Measurements from ENCODE around the gene TMEM117. TPM values are rescaled to one million over a fixed set of nuclear protein-coding genes. Genes with fewer than 3 reads are reported as not detected.
"Not testable (repeated sequence)": the region's sequence is repeated elsewhere in the genome, so short reads cannot be mapped to it uniquely, and the experiment has no call there.

Gene TMEM117
- total RNA-seq, 1 experiment from 2014 or later: 5.9 TPM

DNA sequence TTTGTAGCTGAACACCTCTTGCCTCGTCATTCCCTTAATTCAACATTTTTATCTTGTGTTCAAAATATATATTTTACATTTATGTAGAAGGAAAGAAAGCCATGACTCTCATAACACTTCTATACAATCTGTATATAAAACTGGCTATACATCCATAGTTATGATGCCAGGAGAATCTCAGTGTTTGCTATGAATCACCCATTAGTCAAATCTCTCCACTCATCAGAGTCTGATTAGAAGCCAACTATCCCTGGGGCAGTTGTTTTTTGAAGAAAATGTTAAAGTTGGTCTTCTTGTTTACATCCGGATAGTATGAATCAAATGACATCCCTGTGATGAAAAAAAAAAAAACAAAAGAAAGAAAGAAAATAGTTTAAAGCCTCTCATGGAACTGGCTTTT, 536.4 kb downstream of the TMEM117 start:
- intact Hi-C loops (cut with micrococcal nuclease; ENCODE audit: unreplicated experiment): loop anchor here (5.0 kb wide), 1 partner anchor 50 kb away; no protein-coding TSS in a partner anchor
- ChIA-PET POLR2A (ENCODE audit: low non-redundant PET) (no interaction called here), CTCF (no interaction called here)
- Histone ChIP-seq H3K4me3 (ENCODE audit: low read depth, low read length, poor library complexity, severe bottlenecking) (no peak overlapping the region), H3K9me3 (ENCODE audit: low read depth, low read length, poor library complexity, severe bottlenecking) (no peaks in the 10 kb centered on the region), H3K36me3 (ENCODE audit: insufficient read depth, low read length, poor library complexity, severe bottlenecking) (no peaks in the 10 kb centered on the region), H3K27ac (ENCODE audit: low read depth, low read length, poor library complexity, severe bottlenecking) (no peak overlapping the region), H3K27me3 (replicated peaks; ENCODE audit: insufficient read depth, low read depth, low read length, poor library complexity) (no peaks in the 10 kb centered on the region), H3K4me1 (ENCODE audit: insufficient read depth, low read length, poor library complexity, severe bottlenecking) (peaks cover 4% of the 10 kb centered on the region)
- TF ChIP-seq, protein P1, sequence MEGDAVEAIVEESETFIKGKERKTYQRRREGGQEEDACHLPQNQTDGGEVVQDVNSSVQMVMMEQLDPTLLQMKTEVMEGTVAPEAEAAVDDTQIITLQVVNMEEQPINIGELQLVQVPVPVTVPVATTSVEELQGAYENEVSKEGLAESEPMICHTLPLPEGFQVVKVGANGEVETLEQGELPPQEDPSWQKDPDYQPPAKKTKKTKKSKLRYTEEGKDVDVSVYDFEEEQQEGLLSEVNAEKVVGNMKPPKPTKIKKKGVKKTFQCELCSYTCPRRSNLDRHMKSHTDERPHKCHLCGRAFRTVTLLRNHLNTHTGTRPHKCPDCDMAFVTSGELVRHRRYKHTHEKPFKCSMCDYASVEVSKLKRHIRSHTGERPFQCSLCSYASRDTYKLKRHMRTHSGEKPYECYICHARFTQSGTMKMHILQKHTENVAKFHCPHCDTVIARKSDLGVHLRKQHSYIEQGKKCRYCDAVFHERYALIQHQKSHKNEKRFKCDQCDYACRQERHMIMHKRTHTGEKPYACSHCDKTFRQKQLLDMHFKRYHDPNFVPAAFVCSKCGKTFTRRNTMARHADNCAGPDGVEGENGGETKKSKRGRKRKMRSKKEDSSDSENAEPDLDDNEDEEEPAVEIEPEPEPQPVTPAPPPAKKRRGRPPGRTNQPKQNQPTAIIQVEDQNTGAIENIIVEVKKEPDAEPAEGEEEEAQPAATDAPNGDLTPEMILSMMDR (conservative IDR thresholded peaks at IDR 0.05; ENCODE audit: low read depth, low read length): no peak
- TF ChIP-seq EZH2 (IDR thresholded peaks at IDR 0.05; ENCODE audit: borderline replicate concordance, low read depth, low read length, poor library complexity, severe bottlenecking): no peak
- no TSS peak for BruUV-seq (replicated peaks)
- DNase-seq (ENCODE audit: low spot score): no peak

DNA sequence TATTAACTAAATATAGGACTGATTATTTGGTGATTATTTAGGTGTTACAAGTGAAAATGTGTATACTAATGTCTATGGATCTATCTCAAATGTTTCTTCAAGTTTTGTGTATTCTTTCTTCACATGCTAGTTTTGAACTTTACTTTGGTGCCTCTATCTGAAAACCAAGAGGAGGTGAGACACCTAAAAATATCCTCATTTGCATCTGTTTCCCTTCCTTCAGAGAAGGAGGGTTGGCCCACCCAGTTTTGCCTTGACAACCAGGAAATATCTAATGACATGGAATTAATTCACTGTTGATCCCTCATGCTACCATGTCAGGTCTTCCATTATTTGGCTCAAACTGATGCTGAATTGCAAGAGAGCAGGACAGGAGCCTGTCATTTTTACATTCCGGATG, 539.8 kb downstream of the TMEM117 start:
- Histone ChIP-seq H3K27me3 (replicated peaks; ENCODE audit: insufficient read depth, low read depth, low read length, poor library complexity) (no peaks in the 10 kb centered on the region), H3K27ac (ENCODE audit: low read depth, low read length, poor library complexity, severe bottlenecking) (no peak overlapping the region), H3K36me3 (ENCODE audit: insufficient read depth, low read length, poor library complexity, severe bottlenecking) (no peaks in the 10 kb centered on the region), H3K4me1 (ENCODE audit: insufficient read depth, low read length, poor library complexity, severe bottlenecking) (peaks cover 4% of the 10 kb centered on the region), H3K9me3 (ENCODE audit: low read depth, low read length, poor library complexity, severe bottlenecking) (no peaks in the 10 kb centered on the region), H3K4me3 (ENCODE audit: low read depth, low read length, poor library complexity, severe bottlenecking) (no peak overlapping the region)
- ChIA-PET CTCF (no interaction called here), POLR2A (ENCODE audit: low non-redundant PET) (no interaction called here)
- no TSS peak for BruUV-seq (replicated peaks)
- intact Hi-C loops (cut with micrococcal nuclease; ENCODE audit: unreplicated experiment): no loop called here
- DNase-seq (ENCODE audit: low spot score): no peak
- no peak for TF ChIP-seq EZH2 (IDR thresholded peaks at IDR 0.05; ENCODE audit: borderline replicate concordance, low read depth, low read length, poor library complexity, severe bottlenecking)
- TF ChIP-seq, protein P1 (conservative IDR thresholded peaks at IDR 0.05; ENCODE audit: low read depth, low read length): no peak

DNA sequence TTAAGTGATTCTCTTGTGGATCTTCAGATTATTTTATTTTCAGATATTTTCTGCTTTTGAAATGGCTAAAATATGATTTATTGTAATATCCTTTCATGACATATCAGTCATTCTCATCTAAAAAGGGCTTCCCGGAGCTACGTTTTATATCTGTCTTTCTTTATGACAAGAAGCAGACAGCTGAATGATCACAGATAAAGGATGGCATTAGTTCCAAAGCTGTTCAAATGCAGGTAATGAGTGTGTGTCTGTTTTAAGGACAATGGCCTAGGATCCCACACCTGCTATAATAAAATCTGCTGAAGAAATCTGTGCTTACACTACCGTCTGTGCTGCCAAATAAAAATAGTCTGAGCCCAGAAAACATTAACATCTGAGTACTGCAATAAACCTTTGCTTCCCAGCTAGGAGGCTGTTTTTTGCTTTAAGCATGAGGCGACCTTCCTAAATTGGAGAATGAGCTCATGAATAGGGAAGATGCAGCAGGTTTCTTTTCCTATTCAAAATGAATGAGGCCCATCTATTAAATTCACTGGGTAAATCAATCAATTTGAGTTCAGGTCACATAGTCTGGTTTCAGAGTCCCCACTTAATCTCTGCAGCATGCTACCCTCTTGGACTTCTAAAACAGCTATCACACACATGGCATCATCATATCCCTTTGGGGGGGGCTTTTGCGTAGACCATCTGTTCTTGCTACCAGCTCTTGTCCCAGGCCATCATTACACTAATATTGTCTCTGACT, 541.7 kb downstream of the TMEM117 start:
- no peaks in the 10 kb centered on the region for H3K9me3 ChIP-seq (ENCODE audit: low read depth, low read length, poor library complexity, severe bottlenecking)
- no peaks in the 10 kb centered on the region for H3K27me3 ChIP-seq (replicated peaks; ENCODE audit: insufficient read depth, low read depth, low read length, poor library complexity)
- CTCF ChIA-PET: no interaction called here
- DNase-seq (ENCODE audit: low spot score): no peak
- no TSS peak for BruUV-seq (replicated peaks)
- intact Hi-C loops (cut with micrococcal nuclease; ENCODE audit: unreplicated experiment): no loop called here
- H3K27ac ChIP-seq (ENCODE audit: low read depth, low read length, poor library complexity, severe bottlenecking): no peak overlapping the region
- POLR2A ChIA-PET (ENCODE audit: low non-redundant PET): no interaction called here
- TF ChIP-seq EZH2 (IDR thresholded peaks at IDR 0.05; ENCODE audit: borderline replicate concordance, low read depth, low read length, poor library complexity, severe bottlenecking): no peak
- TF ChIP-seq, protein P1 (conservative IDR thresholded peaks at IDR 0.05; ENCODE audit: low read depth, low read length): no peak
- no peaks in the 10 kb centered on the region for H3K36me3 ChIP-seq (ENCODE audit: insufficient read depth, low read length, poor library complexity, severe bottlenecking)
- no peak overlapping the region for H3K4me3 ChIP-seq (ENCODE audit: low read depth, low read length, poor library complexity, severe bottlenecking)
- peaks cover 4% of the 10 kb centered on the region for H3K4me1 ChIP-seq (ENCODE audit: insufficient read depth, low read length, poor library complexity, severe bottlenecking)

DNA sequence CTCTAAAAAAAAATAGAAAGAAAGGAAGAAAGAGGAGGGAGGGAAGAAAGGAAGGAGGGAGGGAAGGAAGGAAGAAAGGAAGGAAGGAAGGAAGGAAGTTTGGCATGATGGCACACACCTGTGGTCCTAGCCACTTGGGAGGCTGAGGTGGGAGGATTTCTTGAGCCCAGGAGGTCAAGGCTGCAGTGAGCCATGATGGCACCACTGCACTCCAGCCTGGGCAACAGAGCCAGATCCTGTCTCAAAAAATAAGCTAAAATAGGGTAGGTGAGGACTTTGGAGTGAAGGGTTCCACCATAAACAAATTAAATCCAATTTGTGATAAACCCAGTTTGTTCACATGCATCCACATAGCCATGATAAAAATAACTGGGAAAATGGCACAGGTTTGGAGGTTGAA, 543.2 kb downstream of the TMEM117 start:
- POLR2A ChIA-PET (ENCODE audit: low non-redundant PET); H3K36me3 ChIP-seq (ENCODE audit: insufficient read depth, low read length, poor library complexity, severe bottlenecking); BruUV-seq (replicated peaks); H3K27me3 ChIP-seq (replicated peaks; ENCODE audit: insufficient read depth, low read depth, low read length, poor library complexity); DNase-seq (ENCODE audit: low spot score); H3K4me3 ChIP-seq (ENCODE audit: low read depth, low read length, poor library complexity, severe bottlenecking); intact Hi-C loops (cut with micrococcal nuclease; ENCODE audit: unreplicated experiment); H3K4me1 ChIP-seq (ENCODE audit: insufficient read depth, low read length, poor library complexity, severe bottlenecking); CTCF ChIA-PET; H3K9me3 ChIP-seq (ENCODE audit: low read depth, low read length, poor library complexity, severe bottlenecking); H3K27ac ChIP-seq (ENCODE audit: low read depth, low read length, poor library complexity, severe bottlenecking): not testable (repeated sequence)

Measured in A673 (cell line).